Gastroesophageal sphincter (tissue), 4 donors: ENCODE data around the gene SORD. TPM values are rescaled to one million over a fixed set of nuclear protein-coding genes. Genes with fewer than 3 reads are reported as not detected.

Source experiments
- ATAC-seq: fragments of 150-250 bp; one replicate; pipeline ENCODE4 v1.9.1; 2016; ENCODE audit warnings: mild to moderate bottlenecking, moderate library complexity
- H3K27ac ChIP-seq, 4 donors: fragments of 200-600 bp; sonication (generic) in 3 of 4; 1 replicate in 3 of 4; 2 replicates in 1 of 4; pipeline ENCODE4 v1.5.1; 2016 to 2019
- H3K27me3 ChIP-seq: fragments of 200-600 bp; sonication (generic); one replicate; pipeline ENCODE4 v1.5.1; 2019
- H3K36me3 ChIP-seq, 2 donors: fragments of 200-600 bp; sonication (generic); one replicate each; pipeline ENCODE4 v1.5.1; 2019; ENCODE audit warnings: control low read depth in 1 of 2
- H3K4me1 ChIP-seq, 3 donors: fragments of 200-600 bp; sonication (generic); 1 replicate in 2 of 3; 2 replicates in 1 of 3; pipeline ENCODE4 v1.5.1; 2016 to 2019; ENCODE audit warnings: control low read depth in 2 of 3
- H3K4me3 ChIP-seq, 2 donors: fragments of 200-600 bp; sonication (generic); one replicate each; pipeline ENCODE4 v1.5.1; 2019; ENCODE audit warnings: mild to moderate bottlenecking in 1 of 2, moderate library complexity in 1 of 2
- H3K9me3 ChIP-seq, 3 donors: fragments of 200-600 bp; sonication (generic); one replicate each; pipeline ENCODE4 v1.5.1; 2017 to 2019; ENCODE audit warnings: control low read depth in 2 of 3
- CTCF ChIP-seq, 4 experiments: fragments of 200-600 bp in 2 of 4; fragments of 450-650 bp in 2 of 4; sonication (generic) in 1 of 4; IDR thresholded peaks; one replicate each; pipeline ENCODE4 v1.5.1; 2017 to 2019; ENCODE audit warnings: antibody characterized with exemption in 4 of 4, mild to moderate bottlenecking in 2 of 4, moderate library complexity in 2 of 4
- EP300 ChIP-seq: sonication (generic); formaldehyde crosslinking; IDR thresholded peaks from one replicate; pipeline ENCODE4 v1.6.1; 2017; ENCODE audit warnings: antibody characterized with exemption, mild to moderate bottlenecking
- POLR2A ChIP-seq, 2 donors: fragments of 450-650 bp; IDR thresholded peaks; one replicate each; pipeline ENCODE4 v1.6.1; 2017; ENCODE audit warnings: antibody characterized with exemption in 2 of 2, mild to moderate bottlenecking in 2 of 2, moderate library complexity in 1 of 2
- POLR2AphosphoS5 ChIP-seq: sonication (generic); formaldehyde crosslinking; IDR thresholded peaks from one replicate; pipeline ENCODE4 v1.6.1; 2017; ENCODE audit warnings: antibody characterized with exemption
- WGBS, 2 donors: methylation state at CpG; one replicate each; pipeline ENCODE4 v1.1.5; 2018; ENCODE audit warnings: low coverage in 1 of 2; 5-methylcytosine and 5-hydroxymethylcytosine counted together
- total RNA-seq, 4 donors: library from RNA; depleted of rRNA; stranded (reverse); fragments of >200 nt; gene quantifications; one replicate each; pipeline ENCODE4 v1.1.0, GENCODE V29; 2016

Gene SORD
- total RNA-seq, 4 donors from 2014 or later = 2.6 to 9.4 (median 7.9) TPM

- H3K36me3 ChIP-seq = no peaks in the 10 kb centered on the region
- peak overlapping the region in 1 of 2 donors; percentile 32 for H3K4me3 ChIP-seq
- H3K9me3 ChIP-seq = no peaks in the 10 kb centered on the region
- H3K27me3 ChIP-seq = peaks cover 100% of the 10 kb centered on the region
- no peak for TF ChIP-seq EP300
- no peak for TF ChIP-seq POLR2AphosphoS5
- no peak for TF ChIP-seq CTCF (IDR thresholded peaks at IDR 0.05)
- no peak for TF ChIP-seq POLR2A (IDR thresholded peaks at IDR 0.05)
- 0% methylated on average over 3 of the region's 65 CpGs; no CpG with 5 or more reads in 1 of the 2 donors for WGBS, 2 donors
- peaks cover 0 to 51% (median 20%) of the 10 kb centered on the region in 3 donors for H3K4me1 ChIP-seq
- no peak for ATAC-seq
- H3K27ac ChIP-seq = no peak overlapping the region
Measured at GRCh38 chr15:45116482-45117307, 93.7 kb downstream of the SORD start.

GRCh38 chr15:45117308-45118130 lies 94.5 kb downstream of the SORD start:
- Histone ChIP-seq H3K9me3 (no peaks in the 10 kb centered on the region), H3K36me3 (no peaks in the 10 kb centered on the region), H3K4me1 (peaks cover 0 to 42% (median 19%) of the 10 kb centered on the region in 3 donors), H3K27ac (no peak overlapping the region), H3K27me3 (peaks cover 97% of the 10 kb centered on the region), H3K4me3 (peak overlapping the region in 1 of 2 donors; percentile 32)
- peak; percentile 30 for ATAC-seq
- no peak for TF ChIP-seq CTCF (IDR thresholded peaks at IDR 0.05)
- no peak for TF ChIP-seq POLR2AphosphoS5
- no peak for TF ChIP-seq POLR2A (IDR thresholded peaks at IDR 0.05)
- TF ChIP-seq EP300 = no peak
- WGBS, 2 donors = 38 to 39% methylated on average over 10 to 11 of the region's 33 CpGs

- Histone ChIP-seq H3K27ac (no peak overlapping the region), H3K27me3 (peaks cover 97% of the 10 kb centered on the region), H3K9me3 (no peaks in the 10 kb centered on the region), H3K36me3 (no peaks in the 10 kb centered on the region), H3K4me1 (peaks cover 0 to 36% (median 15%) of the 10 kb centered on the region in 3 donors), H3K4me3 (peak overlapping the region in 1 of 2 donors; percentile 31)
- TF ChIP-seq POLR2AphosphoS5 (no peak), EP300 (no peak), CTCF (IDR thresholded peaks at IDR 0.05) (peak in 3 of 4 experiments; percentile 76 to 89 (median 77))
- 0% methylated on average over 1 to 7 of the region's 14 CpGs for WGBS, 2 donors
- ATAC-seq = peak; percentile 91
Measured at GRCh38 chr15:45118131-45118588, 95.2 kb downstream of the SORD start.

- 60% methylated on average over 1 of the region's 5 CpGs; no CpG with 5 or more reads in 1 of the 2 donors for WGBS, 2 donors
Measured at GRCh38 chr15:45118996-45119395, 96.0 kb downstream of the SORD start.

More at GRCh38 chr15:45118996-45119395, 96.0 kb downstream of the SORD start:
- no peaks in the 10 kb centered on the region for H3K36me3 ChIP-seq
- no peak for TF ChIP-seq POLR2A (IDR thresholded peaks at IDR 0.05)
- TF ChIP-seq EP300 = no peak
- no peak for TF ChIP-seq CTCF (IDR thresholded peaks at IDR 0.05)
- TF ChIP-seq POLR2AphosphoS5 = no peak
- H3K9me3 ChIP-seq = no peaks in the 10 kb centered on the region
- H3K27me3 ChIP-seq = peaks cover 97% of the 10 kb centered on the region
- H3K4me3 ChIP-seq = no peak overlapping the region
- H3K4me1 ChIP-seq = peaks cover 0 to 29% (median 15%) of the 10 kb centered on the region in 3 donors
- ATAC-seq = no peak
- H3K27ac ChIP-seq = no peak overlapping the region
